Spleen (tissue), 11 donors: ENCODE data around the gene CHD8. TPM values are rescaled to one million over a fixed set of nuclear protein-coding genes. Genes with fewer than 3 reads are reported as not detected.
"Not testable (repeated sequence)": the region's sequence is repeated elsewhere in the genome, so short reads cannot be mapped to it uniquely, and the experiment has no call there.

Experiments used
- DNase-seq: peaks from one replicate; pipeline ENCODE4 v3.0.0-alpha.2; 2020
- H3K27ac ChIP-seq, 8 donors: fragments of 200-600 bp; sonication (generic) in 7 of 8; 1 replicate in 4 of 8; 2 replicates in 4 of 8; pipeline versions ENCODE4 v1.5.0 to v1.8.0; 2016 to 2021; ENCODE audit warnings: inconsistent platforms in 4 of 8, mild to moderate bottlenecking in 4 of 8, moderate library complexity in 1 of 8
- H3K27me3 ChIP-seq, 7 donors: fragments of 200-600 bp; sonication (generic) in 6 of 7; replicated peaks in 1 of 7; 1 replicate in 4 of 7; 2 replicates in 3 of 7; pipeline versions ENCODE4 v1.5.0 to v1.8.0; 2016 to 2021; ENCODE audit warnings: inconsistent platforms in 3 of 7, mild to moderate bottlenecking in 1 of 7
- H3K36me3 ChIP-seq, 6 donors: fragments of 200-600 bp; sonication (generic) in 5 of 6; 1 replicate in 4 of 6; 2 replicates in 2 of 6; pipeline versions ENCODE4 v1.5.0 to v1.8.0; 2016 to 2021; ENCODE audit warnings: inconsistent platforms in 2 of 6
- H3K4me1 ChIP-seq, 6 donors: fragments of 200-600 bp; sonication (generic) in 5 of 6; 1 replicate in 3 of 6; 2 replicates in 3 of 6; pipeline versions ENCODE4 v1.5.0 to v1.8.0; 2016 to 2021; ENCODE audit warnings: inconsistent platforms in 3 of 6
- H3K4me3 ChIP-seq, 8 donors: fragments of 200-600 bp; sonication (generic) in 7 of 8; 1 replicate in 4 of 8; 2 replicates in 4 of 8; pipeline versions ENCODE4 v1.5.0 to v1.8.0; 2016 to 2021; ENCODE audit warnings: inconsistent platforms in 4 of 8, mild to moderate bottlenecking in 4 of 8, moderate library complexity in 2 of 8
- H3K9me3 ChIP-seq, 8 donors: fragments of 200-600 bp; sonication (generic) in 7 of 8; 1 replicate in 4 of 8; 2 replicates in 4 of 8; pipeline versions ENCODE4 v1.5.0 to v1.8.0; 2016 to 2021; ENCODE audit warnings: inconsistent platforms in 4 of 8
- CTCF ChIP-seq, 11 experiments: fragments of 200-600 bp in 7 of 11; fragments of 450-650 bp in 4 of 11; sonication (generic) in 4 of 11; IDR thresholded peaks in 8 of 11; conservative IDR thresholded peaks in 3 of 11; 1 replicate in 7 of 11; 2 replicates in 4 of 11; pipeline versions ENCODE4 v1.4.0 to v1.8.0; 2016 to 2021; ENCODE audit warnings: antibody characterized with exemption in 11 of 11, inconsistent platforms in 4 of 11, mild to moderate bottlenecking in 1 of 11
- POLR2A ChIP-seq, 3 donors: fragments of 450-650 bp; IDR thresholded peaks; one replicate each; pipeline ENCODE4 v1.5.1; 2017; ENCODE audit warnings: antibody characterized with exemption in 3 of 3, mild to moderate bottlenecking in 1 of 3
- POLR2AphosphoS5 ChIP-seq, 3 donors: sonication (generic); formaldehyde crosslinking; IDR thresholded peaks; one replicate each; pipeline ENCODE4 v1.5.1; 2017; ENCODE audit warnings: antibody characterized with exemption in 3 of 3
- WGBS, 5 donors: extraction: QIAGEN DNeasy Blood & Tissue Kit in 3 of 5; methylation state at CpG; one replicate each; pipeline versions ENCODE4 v1.1.5 to v1.1.7; 2013 to 2018; 5-methylcytosine and 5-hydroxymethylcytosine counted together
- intact Hi-C: fragments of 100-400 bp; cut with DNase I; formaldehyde crosslinking; loops from one replicate; pipeline ENCODE4 v1.15.0; 2023; ENCODE audit warnings: low total_unique reads
- polyA plus RNA-seq, 3 donors: library from polyadenylated mRNA; stranded (reverse); fragments of 200-250 nt; gene quantifications; one replicate each; pipeline ENCODE4 v1.2.1, GENCODE V29; 2013
- total RNA-seq, 7 donors: library from RNA; depleted of rRNA in 3 of 7; stranded (reverse); fragments of >200 nt in 3 of 7; fragmentation: NEBNext Ultra II Directional in 4 of 7; extraction: Animal tissue kit (Norgen Biotek cat#: 25700) in 4 of 7; gene quantifications; one replicate each; pipeline versions ENCODE4 v1.1.0 to v1.2.1, GENCODE V29; 2016 to 2021
- donor health status: healthy with polysubstance abuse.
- donor health status: DM: no; HTN: no; CAD: no; lungs with moderate emphysema.
- donor health status: DM: no; HTN: no; CAD: no.
- donor health status: Bipolar disorder and iron deficiency.
- donor health status: healthy.
- donor health status: DM: no; HTN: no; CAD: no.
- donor health status: DM: yes; HTN: yes; CAD: no.

The CHD8 gene
- total and polyA plus RNA-seq, 10 donors: 23.8 to 99.4 (median 86.6) TPM

GRCh38 chr14:21382886-21383847 is 72.8 kb downstream of the CHD8 start:
- no peaks in the 10 kb centered on the region for H3K9me3 ChIP-seq

GRCh38 chr14:21382095-21382494 is 73.8 kb downstream of the CHD8 start:
- Histone ChIP-seq H3K9me3 (no peaks in the 10 kb centered on the region), H3K4me3 (no peak overlapping the region), H3K27ac (no peak overlapping the region), H3K27me3 (no peaks in the 10 kb centered on the region), H3K4me1 (peaks cover 24 to 66% (median 53%) of the 10 kb centered on the region in 6 donors), H3K36me3 (peaks cover 0 to 34% (median 11%) of the 10 kb centered on the region in 6 donors)
- TF ChIP-seq POLR2A (IDR thresholded peaks at IDR 0.05) (no peak), POLR2AphosphoS5 (IDR thresholded peaks at IDR 0.05) (no peak), CTCF (IDR thresholded peaks at IDR 0.05 in 8 of 11, conservative IDR thresholded peaks at IDR 0.05 in 3 of 11) (no peak)
- DNase-seq: no peak
- intact Hi-C loops: loop anchor here (10.0 kb wide), 2 partner anchors 117 to 147 kb away; partner anchors contain the start of gene HNRNPC

More at GRCh38 chr14:21382886-21383847, 72.8 kb downstream of the CHD8 start:
- 0 to 1% (median 1%) methylated on average over 39 of the region's 39 CpGs for WGBS, 5 donors
- Histone ChIP-seq H3K4me1 (peaks cover 24 to 62% (median 53%) of the 10 kb centered on the region in 6 donors), H3K4me3 (peak overlapping the region; percentile 73 to 90 (median 82)), H3K27ac (peak overlapping the region; percentile 85 to 95 (median 90)), H3K27me3 (no peaks in the 10 kb centered on the region), H3K36me3 (peaks cover 0 to 34% (median 16%) of the 10 kb centered on the region in 6 donors)
- intact Hi-C loops: loop anchor here (10.0 kb wide), 2 partner anchors 118 to 148 kb away; partner anchors contain the start of gene HNRNPC
- TF ChIP-seq CTCF (IDR thresholded peaks at IDR 0.05 in 8 of 11, conservative IDR thresholded peaks at IDR 0.05 in 3 of 11): no peak
- no peak for TF ChIP-seq POLR2AphosphoS5 (IDR thresholded peaks at IDR 0.05)
- no peak for TF ChIP-seq POLR2A (IDR thresholded peaks at IDR 0.05)
- peak; percentile 88 for DNase-seq

- TF ChIP-seq POLR2AphosphoS5 (IDR thresholded peaks at IDR 0.05) (no peak), CTCF (IDR thresholded peaks at IDR 0.05 in 8 of 11, conservative IDR thresholded peaks at IDR 0.05 in 3 of 11) (no peak), POLR2A (IDR thresholded peaks at IDR 0.05) (no peak)
Measured at GRCh38 chr14:21379338-21379737, 76.6 kb downstream of the CHD8 start.

GRCh38 chr14:21373980-21374379 is 81.9 kb downstream of the CHD8 start:
- Histone ChIP-seq H3K36me3 (peaks cover 3 to 75% (median 33%) of the 10 kb centered on the region in 6 donors), H3K27me3 (no peaks in the 10 kb centered on the region), H3K4me1 (peaks cover 0 to 25% (median under 1%) of the 10 kb centered on the region in 6 donors), H3K4me3 (no peak overlapping the region), H3K9me3 (no peaks in the 10 kb centered on the region), H3K27ac (no peak overlapping the region)
- DNase-seq: no peak
- intact Hi-C loops: no loop called here
- TF ChIP-seq POLR2A (IDR thresholded peaks at IDR 0.05) (no peak), CTCF (IDR thresholded peaks at IDR 0.05 in 8 of 11, conservative IDR thresholded peaks at IDR 0.05 in 3 of 11) (no peak), POLR2AphosphoS5 (IDR thresholded peaks at IDR 0.05) (no peak)
- 88 to 100% (median 97%) methylated on average over 1 of the region's 1 CpG for WGBS, 5 donors

More at GRCh38 chr14:21379338-21379737, 76.6 kb downstream of the CHD8 start:
- H3K27me3 ChIP-seq: no peaks in the 10 kb centered on the region
- no peaks in the 10 kb centered on the region for H3K9me3 ChIP-seq
- DNase-seq: no peak
- no peak overlapping the region for H3K4me3 ChIP-seq
- WGBS, 5 donors: 88 to 92% (median 90%) methylated on average over 6 of the region's 6 CpGs
- intact Hi-C loops: no loop called here
- H3K36me3 ChIP-seq: peaks cover 0 to 29% (median 2%) of the 10 kb centered on the region in 6 donors
- H3K27ac ChIP-seq: no peak overlapping the region
- H3K4me1 ChIP-seq: peaks cover 16 to 63% (median 41%) of the 10 kb centered on the region in 6 donors

- H3K9me3 ChIP-seq, DNase-seq, intact Hi-C loops, H3K27me3 ChIP-seq, H3K4me3 ChIP-seq, H3K27ac ChIP-seq: not testable (repeated sequence)
- WGBS, 5 donors: 95 to 100% (median 100%) methylated on average over 1 of the region's 1 CpG
- Histone ChIP-seq H3K36me3 (peaks cover 3 to 86% (median 44%) of the 10 kb centered on the region in 6 donors), H3K4me1 (peaks cover 0 to 18% (median 0%) of the 10 kb centered on the region in 6 donors)
Measured at GRCh38 chr14:21372814-21373213, 83.1 kb downstream of the CHD8 start.
